LNCAP (cell line): Measurements from ENCODE around the gene SH2B2.

Source experiments
- CTCF ChIP-seq: fragments of 450-650 bp; IDR thresholded peaks from 2 replicates; pipeline ENCODE4 v1.5.1; 2017; ENCODE audit warnings: mild to moderate bottlenecking

SH2B2 gene

DNA sequence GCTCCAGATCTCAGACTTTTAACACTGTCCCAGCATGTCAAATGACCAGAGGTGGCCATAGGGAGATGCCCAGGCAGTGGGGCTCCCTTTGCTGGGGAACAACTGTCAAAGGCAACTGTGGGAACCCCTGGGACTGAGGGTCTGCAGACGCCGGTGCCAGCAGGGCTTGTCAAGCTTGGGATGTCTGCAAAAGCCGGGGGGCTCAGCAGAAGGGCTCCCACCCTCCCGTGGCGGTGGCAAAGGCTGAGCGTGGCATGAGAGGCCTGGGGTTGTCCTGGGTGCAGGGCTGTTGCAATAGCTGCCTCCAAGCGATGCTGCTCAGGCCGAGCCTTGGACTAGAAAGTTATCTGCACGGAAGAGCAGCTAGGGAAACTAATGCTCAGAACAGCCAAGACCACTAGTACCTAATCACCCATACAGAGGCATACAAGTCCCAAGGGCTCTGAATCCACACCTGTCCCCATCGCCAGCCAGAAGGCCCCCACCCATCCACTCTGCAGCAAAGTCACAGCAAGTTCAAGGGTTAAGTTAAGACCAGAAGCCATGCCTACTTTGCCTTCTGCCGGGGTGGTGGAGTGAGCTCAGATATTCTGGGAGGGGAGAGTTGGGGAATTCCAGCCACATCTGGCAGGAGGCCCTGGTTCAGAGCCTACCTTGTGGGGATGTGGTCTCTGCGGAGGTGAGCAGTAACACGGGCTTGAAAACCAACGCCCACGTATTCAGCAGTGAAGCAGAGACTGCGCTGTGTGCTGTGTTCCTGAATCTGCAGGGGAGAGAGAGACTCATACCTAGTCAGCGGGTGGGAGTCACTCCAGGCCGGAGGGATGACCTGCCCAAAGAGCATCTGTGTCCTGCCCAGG is 4.6 kb downstream of the SH2B2 start:
- no peak for TF ChIP-seq CTCF

DNA sequence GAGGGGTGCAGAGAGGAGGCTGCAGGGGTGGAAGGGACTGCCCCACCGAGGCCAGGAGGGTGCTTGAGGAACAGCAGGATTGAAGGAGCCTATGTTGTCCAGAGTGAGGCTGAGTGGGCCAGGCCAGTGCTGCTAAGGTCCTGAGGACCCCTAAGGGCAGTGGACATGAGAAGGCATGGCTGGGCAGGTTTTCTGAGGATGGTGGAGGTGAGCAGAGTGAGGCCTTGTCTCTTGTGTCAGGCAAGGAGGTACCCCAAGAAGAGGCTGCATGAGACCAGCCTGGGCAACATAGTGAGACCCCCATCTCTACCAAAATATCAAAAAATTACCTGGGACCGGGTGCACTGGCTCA is 5.2 kb downstream of the SH2B2 start:
- no peak for TF ChIP-seq CTCF

DNA sequence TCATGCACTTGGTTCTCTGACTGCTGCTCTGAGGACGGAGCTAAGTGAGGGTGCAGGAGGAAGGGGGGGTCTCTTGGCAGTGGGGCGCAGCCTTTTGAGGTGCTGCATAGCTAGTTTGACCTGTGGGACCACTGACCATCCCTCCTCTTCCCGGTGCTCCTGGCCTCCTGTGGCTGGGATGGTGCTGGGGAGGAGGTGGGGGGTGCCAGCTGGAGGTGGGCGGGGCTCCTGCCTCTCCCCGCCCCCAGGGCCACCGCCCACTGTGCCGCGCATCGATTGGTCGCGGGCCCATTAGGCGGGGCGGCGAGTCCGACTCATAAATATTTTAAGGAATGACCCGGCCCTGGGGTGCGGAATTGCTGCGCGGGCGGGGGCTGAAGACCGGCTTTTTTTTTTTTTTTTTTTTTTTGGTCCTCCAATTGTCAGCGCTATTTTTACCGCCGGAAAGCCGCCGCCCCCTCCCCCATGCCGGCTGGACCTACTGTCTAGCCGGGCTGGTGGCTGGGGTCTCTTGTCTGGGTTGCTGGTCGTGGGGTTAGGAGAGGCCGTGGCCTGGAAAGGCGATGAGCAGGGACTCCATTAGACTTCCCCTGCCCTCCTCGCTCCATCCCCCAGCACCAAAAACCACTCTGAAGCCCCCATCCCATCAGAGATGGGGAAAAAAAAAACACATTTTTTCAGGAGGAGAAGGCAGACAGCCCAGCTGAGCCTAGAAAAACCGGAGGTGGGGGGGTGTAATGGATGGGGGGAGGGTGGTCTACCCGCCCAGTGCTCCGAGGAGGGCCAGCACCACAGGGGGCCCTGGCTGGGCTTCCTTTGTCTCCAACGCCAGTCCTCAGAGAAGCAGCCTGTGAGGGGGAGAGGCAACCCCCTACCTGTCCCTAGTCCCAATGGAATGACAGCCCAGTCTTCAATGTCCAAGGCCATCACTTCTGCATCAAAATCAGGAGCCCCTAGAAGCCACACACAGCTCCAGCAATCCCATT is 6.4 kb downstream of the SH2B2 start:
- no peak for TF ChIP-seq CTCF

DNA sequence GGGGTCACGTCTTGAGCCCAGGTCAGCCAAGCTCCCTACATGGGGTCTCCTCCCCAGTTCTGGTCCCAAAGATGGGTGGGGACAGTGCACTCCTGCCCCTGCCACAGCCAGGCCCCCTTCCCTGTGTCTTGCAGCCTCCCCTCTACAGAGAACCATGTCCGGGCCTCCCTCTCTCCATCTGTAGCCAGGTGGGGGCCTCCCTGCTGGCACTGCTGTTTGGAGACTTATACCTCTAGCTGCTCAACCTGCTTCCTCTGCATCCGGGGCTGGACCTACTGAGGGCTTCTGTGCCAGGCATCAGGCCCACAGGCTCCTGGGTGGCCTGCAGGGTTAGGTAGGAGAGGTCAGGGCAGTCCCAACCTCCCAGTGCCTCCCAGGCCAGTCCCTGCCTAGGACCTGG is 7.9 kb downstream of the SH2B2 start:
- no peak for TF ChIP-seq CTCF

GRCh38 chr7:102295346-102296178 is 8.9 kb downstream of the SH2B2 start:
- TF ChIP-seq CTCF = no peak

GRCh38 chr7:102296179-102296438 is 9.4 kb downstream of the SH2B2 start:
- no peak for TF ChIP-seq CTCF

GRCh38 chr7:102296514-102296913 is 9.8 kb downstream of the SH2B2 start:
- no peak for TF ChIP-seq CTCF
